GM18861 (cell line): ENCODE measurements around the gene MPV17.
"Not testable (repeated sequence)": the region's sequence is repeated elsewhere in the genome, so short reads cannot be mapped to it uniquely, and the experiment has no call there.

Experiments
- ATAC-seq: cut with Tn5 transposase; IDR thresholded peaks from one replicate; pipeline ENCODE4 v1.9.1; 2021; ENCODE audit not compliant: unreplicated experiment

MPV17 gene, protein sequence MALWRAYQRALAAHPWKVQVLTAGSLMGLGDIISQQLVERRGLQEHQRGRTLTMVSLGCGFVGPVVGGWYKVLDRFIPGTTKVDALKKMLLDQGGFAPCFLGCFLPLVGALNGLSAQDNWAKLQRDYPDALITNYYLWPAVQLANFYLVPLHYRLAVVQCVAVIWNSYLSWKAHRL

DNA sequence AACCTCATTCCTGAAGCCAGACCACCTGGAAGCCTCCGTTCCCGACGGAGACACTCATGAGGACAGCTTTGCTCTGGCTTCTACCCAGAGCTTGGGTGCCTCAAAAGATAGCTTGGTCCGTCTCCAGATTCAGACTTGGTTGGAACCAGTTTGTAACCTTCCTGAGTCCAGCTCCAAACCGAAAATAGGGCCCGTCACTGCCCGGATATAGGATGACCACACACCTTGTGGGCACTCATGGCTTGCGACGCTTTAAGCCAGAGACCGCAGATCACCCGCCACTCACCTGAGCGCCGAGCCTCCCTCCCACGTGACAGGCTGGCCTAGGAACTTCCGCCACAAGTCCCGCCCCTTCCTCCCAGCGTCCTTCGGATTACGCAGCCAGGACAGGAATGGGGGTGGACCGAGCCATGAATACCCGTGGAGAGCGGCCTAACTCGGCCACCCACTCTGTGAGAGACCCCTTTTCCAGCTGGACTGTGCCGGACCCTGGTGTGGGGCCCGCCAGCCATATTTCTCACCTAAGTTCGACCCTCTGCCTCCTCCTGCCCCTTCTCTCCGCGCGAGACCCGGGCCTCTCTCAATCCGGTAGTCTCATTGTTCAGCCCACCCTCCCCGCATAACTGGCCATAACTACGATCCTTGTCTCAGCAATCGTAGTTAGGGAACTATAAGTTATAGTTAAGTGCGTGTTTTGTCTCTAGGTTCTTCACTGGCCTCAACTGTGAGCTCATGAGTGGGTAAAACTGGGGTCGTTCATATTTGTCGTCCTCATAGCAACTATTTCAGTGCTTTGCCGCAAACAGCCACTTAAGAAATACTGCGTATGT lies at the start of gene MPV17:
TSS of gene MPV17 (minus strand) at position 332 of the 830 bp plus-strand sequence. CDS start 580 bp downstream, outside the sequence.
- peak; percentile 70 for ATAC-seq

DNA sequence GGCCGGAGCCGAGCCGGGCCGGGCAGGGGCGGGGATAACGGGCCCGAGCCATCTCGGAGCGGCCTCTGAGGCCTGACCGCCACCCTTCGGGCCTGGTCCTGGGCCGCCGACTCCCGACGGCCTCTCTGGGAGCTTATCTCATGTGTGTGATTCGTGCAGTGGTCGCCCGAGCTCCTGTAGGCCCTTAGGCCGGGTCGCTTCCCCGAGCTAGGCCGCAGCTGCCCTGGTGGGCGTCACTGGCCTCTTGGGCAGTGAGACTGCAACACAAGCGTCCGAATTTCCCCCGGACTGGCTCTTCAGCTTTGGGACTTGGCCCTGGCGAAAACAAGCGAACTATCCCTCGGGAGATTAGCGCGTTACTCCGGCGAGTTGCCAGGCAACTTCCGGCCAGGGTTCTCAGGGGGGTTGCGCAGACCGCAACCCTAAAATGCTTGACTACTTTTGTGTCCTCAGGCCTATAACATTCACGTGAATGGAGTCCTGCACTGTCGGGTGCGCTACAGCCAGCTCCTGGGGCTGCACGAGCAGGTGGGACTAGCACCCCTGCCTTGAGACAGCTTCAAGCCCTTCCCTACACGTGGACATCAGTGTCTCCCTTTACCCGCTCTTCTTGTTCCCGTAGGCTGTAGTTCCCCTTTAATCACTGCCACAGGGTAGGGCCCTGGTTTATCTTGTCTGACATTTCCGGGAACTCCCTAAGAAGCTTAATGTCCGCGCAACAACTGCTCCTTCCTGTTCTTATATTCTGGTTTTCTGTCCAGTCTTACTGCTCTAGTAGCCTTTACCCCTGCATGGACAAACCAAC lies 48.1 kb upstream of the MPV17 start:
- peak; percentile 20 for ATAC-seq

DNA sequence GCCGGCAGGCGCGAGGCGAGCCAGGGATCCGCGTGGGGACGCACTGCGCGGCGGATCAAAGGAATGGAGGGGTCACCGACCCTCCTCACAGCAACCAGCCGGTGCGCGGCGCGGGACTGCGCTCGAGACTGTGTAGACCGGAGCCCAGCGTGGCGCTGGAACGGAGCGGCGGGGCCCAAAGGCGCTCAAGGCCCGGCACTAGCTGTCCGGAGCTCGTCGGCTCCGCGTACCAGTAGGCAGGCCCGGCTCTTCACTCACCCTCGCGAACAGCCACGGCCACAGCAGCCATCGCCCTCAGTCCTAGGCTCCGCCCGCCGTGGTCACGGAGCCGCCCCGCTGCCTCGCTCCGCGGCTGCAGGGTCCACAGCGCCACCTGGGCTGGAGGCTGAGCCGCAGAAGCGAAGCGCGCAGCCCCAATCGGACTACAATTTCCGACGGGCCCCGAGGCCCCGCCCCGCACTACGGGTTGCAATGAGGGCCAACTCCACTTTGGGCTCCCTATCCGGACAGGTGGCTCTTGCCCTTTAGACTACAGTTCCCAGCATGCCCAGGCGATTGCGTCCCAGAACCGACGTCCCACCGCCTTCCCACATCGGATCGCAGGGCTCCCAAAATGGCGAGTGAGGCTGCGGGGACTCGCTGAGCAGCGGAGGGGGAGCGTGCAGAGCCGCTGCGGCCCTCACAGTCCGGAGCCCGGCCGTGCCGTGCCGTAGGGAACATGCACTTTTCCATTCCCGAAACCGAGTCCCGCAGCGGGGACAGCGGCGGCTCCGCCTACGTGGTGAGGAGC lies 47.3 kb upstream of the MPV17 start, which contains the start of the genes EIF2B4 and SNX17:
TSS of gene EIF2B4 (minus strand) at position 313 of the 790 bp plus-strand sequence. CDS start at position 289, 24 bp downstream.
TSS of gene SNX17 (plus strand) at position 591 of the 790 bp plus-strand sequence. CDS start at position 719, 128 bp downstream.
- ATAC-seq = peak; percentile 81

DNA sequence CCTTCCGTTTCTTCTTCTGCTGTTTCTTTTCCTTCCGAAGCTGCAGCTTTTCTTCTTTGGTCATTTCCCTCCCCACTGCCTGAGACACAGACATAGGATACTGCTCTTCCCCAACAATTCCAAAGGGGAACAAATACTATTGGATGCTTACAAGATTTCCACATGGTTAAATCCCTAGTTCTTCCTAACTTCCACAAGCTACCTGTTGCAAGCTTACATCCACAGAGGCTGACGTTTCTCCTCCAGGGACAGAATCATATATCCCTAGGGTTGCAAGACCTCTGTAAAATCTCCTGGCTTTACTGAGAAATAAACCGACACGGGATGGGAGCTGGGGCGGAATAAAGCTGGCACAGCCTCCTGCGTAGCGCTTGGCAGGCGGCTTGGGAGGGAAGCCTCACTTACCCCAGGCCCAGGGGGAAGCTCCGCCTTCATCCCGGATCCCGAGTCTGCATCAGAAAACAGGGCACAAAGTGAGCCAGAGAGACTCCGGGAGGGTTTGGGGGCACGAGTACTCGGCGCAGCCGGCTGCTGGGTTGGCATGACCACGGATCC lies 46.7 kb upstream of the MPV17 start:
- no peak for ATAC-seq

DNA sequence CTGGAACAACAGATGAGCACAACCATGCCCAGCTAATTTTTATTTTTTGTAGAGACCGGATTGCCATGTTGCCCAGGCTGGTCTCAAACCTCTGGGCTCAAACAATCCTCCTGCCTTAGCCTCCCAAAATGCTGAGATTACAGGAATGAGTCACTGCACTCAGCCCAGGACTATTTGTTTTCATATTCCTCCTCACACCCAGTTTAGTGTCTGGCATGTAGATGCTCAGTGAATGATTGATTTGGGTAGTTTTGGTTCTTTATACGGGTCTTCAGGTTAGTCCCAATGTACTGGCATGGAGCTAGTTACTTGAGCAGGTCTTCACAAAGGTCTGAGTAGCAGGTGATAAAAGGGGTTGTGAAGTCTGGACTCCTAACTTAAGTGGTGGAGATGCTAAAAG lies 41.0 kb upstream of the MPV17 start:
- ATAC-seq = no peak

DNA sequence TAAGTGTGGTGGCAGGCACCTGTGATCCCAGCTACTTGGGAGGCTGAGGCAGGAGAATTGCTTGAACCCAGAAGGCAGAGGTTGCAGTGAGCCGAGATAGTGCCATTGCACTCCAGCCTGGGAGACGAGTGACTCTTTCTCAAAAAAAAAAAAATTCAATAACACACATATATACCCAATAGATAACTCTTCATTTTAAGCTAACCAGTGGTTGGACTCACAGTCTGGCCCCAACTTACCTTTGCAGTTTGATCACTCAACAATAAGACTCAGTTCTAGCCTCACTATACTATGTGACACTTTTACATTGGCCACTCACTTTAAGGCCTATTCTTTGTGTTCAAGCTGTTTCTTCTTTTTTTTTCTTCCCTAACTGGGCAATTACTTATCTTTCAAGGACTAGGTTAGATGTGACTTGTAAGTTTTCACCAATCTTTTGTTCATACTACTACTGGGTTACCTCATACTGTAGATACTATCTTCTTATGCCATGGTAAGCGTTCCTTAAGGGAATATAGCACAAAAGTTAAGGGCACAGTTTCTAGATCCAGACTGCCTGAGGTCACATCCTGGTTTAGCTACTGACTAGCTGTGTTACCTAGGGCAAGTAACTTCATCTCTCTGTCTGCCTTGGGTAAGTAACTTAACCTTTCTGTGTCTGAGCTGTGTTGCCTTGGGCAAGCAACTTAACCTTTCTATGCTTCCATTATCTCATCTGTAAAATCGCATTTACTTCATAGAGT lies 40.0 kb upstream of the MPV17 start:
- no peak for ATAC-seq

DNA sequence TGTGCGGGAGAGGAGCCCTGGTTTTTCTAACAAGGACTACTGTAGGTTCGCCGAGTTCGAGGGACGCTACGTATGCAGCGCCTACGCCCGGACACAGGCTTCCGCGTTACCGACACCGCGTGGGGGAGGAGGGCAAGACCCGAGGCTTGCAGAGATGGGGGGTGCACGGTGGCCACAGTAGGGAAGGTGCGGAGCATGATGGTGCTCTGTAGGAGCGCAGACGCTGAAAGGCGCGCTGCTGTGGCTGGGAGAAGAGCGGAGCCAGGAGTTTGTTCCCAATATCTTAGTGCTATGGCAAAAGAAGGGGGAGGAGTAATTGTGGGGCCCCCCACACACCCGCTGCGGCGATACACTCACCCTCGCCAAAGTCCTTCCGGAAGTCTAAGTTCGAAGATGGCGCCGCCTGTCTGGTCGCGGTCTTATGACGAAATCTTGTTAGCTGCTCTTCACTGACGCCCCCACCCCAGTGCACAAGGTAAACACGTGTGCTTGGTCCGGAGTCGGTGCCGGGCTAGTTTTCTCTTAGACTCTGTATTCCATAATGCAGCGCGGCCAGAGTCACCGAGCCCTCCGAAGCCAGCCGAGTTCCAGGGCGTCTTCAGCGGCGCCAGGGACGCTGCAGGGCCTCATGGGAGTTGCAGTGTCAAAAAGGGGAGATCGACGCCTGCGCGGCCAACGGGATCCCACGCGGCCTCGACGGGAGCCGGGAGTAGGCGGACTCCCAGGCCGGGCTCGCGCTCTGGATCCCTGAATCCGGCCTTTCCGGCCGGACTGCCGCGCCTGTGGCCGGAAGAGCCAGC lies 33.7 kb upstream of the MPV17 start, which contains the start of gene GTF3C2:
TSS of gene GTF3C2 (minus strand) at position 383 of the 800 bp plus-strand sequence. CDS start 13,210 bp downstream, outside the sequence.
- peak; percentile 76 for ATAC-seq

DNA sequence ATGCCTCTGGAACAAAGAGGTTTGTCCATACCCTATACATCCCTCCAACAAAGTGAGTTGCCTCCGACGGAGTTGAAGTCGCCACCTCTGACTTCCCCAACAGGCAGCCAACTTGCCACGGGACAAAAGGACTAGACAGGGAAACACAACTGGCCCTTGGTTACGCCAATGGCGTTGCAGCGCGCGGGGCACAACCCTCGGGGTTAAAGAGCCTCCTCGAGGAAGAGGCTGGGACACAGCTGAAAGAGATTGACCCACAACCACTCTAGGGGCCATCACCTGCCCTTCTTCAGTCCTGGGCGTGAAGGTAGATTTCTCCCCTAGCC lies 33.1 kb upstream of the MPV17 start:
- peak; percentile 21 for ATAC-seq

DNA sequence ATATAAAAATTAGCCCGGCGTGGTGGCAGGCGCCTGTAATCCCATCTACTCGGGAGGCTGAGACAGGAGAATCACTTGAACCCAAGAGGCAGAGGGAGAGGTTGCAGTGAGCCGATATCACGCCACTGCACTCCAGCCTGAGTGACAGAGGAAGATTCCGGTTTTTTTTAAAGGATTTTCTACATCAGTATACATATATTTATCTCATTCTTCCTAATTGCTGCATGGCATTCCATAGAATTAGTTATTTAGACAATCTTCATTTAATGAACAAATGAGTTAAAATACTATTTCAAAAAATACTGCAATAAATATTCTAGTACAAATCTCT lies 31.7 kb upstream of the MPV17 start:
- ATAC-seq = no peak

DNA sequence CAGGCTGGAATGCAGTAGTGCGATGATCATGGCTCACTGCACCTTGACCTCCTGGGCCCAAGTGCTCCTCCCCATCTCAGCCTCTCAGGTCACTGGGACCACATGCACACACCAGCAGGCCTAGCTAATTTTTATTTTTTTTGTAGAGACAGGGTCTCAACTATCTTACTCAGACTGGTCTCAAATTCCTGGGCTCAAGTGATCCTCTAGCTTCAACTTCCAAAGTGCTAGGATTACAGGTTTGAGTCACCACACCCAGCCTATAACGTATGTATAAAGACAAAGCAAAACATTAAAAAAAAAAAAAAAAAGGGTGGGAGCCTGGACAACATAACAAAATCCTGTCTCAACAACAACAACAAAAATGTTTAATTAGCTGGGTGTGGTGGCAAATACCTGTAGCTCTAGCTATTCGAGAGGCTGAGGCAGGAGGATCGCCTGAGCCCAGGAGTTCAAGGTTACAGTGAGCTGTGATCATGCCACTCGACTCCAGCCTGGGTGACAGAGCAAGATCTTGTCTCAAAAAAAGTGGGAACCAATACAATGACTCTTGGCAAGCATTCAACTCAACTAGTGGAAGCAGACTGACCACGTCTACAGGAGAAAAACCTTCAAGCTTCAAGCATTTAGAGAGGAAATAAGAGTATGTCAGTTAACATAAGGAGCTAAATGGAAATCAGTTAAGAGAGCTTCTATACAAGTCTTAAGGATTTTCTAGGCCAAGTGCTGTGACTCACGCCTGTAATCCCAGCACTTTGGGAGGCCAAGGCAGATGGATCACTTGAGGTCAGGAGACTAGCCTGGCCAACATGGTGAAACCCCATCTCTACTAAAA lies 31.1 kb upstream of the MPV17 start:
- ATAC-seq = no peak

DNA sequence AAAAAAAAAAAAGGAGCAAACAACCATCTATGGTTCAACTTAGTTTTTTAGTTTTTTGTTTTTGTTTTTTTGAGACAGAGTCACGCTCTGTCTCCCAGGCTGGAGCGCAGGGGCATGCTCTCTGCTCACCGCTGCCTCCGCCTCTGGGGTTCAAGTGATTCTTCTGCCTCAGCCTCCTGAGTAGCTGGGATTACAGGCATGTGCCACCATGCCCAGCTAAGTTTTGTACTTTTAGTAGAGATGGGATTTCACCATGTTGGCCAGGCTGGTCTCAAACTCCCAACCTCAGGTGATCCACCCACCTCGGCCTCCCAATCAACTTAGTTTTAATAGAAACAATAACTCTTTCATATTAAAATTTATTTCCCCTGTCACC lies 30.5 kb upstream of the MPV17 start:
- not testable (repeated sequence) for ATAC-seq

DNA sequence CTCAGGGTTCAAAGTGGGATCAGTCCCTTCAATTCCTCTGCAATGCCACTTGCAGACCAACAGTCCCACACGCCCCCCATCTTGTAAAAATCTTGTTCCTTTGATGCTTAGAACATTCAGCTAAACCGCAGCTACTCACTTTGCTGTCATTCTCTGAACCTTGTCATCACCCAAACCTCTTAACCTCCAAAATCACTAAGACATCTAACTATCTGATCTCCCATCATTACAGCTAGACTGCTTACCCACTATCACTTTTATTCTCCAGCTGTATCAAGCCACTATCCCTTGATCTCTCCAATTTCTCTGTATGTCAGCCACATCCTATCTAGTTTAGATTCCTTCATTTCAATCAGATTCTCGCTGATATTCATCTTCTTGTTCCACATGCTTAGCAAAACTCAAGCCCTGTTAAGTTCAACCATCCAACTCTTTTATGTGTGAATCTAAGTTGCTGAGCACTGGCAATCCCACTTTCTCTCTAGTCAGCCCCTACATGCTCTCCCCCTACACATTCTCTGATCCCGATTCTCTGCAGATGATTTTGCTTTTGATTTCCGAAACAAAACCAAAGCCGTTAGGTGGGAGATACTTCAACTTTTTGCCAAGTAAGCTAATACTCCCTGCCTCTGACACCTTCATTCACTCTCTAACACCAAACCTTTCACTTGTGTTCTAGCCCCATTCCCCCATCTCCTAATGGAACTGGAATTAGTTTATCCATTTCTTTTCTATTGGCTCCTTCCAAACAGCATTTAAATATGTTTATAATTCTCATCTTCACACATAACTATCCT lies 29.1 kb upstream of the MPV17 start:
- no peak for ATAC-seq

DNA sequence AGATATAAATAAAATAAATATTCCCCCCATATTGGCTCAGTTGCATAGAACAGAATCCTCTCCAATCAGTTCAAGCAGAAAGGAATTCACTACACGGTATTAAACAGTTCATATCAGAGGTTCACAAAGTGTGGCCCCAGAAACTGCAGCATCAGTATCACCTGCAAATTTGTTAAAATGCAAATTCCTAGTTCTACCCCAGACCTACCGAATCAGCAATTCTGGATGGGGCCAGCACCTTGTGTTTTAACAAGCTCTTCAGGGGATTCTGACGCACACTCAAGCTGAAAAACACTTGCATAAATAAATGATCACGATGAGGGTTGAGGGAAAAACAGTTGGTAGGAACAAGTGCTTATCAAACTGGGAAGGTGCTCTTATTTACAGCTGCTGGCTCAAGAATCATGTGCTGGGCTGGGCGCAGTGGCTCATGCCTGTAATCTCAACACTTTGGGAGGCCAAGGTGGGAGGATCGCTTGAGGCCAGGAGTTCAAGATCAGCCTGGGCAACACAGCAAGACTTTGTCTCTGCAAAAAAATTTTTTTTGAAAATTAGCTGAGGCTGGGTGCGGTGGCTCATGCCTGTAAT lies 27.3 kb upstream of the MPV17 start:
- no peak for ATAC-seq

DNA sequence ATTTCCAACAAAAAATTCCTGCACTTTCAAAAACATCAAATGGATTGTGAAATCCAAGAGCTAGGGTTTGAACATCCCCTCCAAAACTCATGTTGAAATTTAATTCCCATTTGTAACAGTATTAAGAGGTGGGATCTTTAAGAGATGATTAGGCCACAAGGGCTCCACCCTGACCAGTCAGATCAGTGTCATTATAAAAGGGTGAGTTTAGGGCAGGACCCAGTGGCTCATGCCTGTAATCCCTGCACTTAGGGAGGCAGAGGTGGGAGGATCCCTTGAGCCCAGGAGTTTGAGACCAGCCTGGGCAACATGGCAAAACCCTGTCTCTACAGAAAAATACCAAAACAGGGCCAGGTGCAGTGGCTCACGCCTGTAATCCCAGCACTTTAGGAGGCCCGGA lies 24.7 kb upstream of the MPV17 start:
- no peak for ATAC-seq

DNA sequence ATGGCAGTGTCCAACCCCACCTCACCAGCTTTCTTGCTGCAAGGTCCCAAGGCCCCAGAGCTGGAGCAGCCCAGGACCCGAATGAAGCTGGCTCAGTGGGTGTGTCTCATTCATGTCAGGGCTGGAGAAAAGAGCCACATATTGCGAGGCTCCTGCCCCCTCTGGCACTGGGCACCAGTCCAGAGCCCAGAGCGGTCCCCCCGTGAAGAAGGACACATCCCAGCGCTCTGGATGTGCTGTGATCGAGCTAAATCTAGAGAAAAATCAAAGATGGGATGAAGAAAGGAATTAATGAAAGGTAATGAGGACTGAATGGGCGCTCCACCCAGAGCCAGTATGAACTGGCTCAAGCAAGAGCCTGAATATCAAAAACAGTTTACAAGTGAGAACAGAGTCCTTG lies 13.3 kb upstream of the MPV17 start:
- ATAC-seq = no peak

DNA sequence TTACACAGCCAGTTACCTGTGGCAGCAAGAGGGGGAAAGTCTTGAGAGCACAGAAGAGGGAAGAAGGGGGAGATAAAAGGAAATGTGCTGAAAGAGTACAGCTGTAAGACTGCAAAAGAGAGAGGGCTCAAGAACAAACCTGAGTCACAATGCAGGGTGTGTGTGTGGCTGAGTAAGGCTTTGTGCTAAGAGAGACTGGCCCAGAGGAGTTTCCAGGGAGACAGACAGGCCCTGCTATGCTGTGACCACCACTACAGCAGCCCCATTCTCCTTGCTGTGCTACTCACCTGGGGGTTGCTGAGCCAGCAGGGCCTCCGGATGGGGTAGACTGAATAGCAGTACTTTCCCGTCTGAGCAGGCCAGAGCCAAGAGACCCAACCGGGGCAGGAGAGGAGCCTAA lies 12.4 kb upstream of the MPV17 start:
- no peak for ATAC-seq

DNA sequence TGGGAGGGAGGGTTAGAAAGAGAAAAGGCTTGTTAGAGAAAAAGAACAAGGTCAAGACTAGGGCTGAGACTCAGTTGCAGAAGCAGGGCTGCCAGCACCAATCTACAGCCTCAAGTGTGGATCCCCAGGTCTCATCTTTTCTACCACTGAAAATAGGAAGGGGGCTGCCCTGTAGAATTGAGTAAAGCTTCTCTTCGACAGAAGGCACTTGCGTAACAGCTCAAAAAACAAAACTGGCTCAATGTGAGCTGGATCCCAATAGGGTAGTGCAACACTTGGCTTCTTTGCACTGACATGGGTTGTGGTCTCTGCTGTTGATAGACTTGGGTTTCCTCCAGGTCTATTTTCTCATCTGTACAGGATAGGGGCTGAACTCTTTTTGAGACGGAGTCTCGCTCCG lies 1.8 kb upstream of the MPV17 start:
- no peak for ATAC-seq
